H9 (cell line): Measurements from ENCODE around the gene MYL6B. TPM values are rescaled to one million over a fixed set of nuclear protein-coding genes. Genes with fewer than 3 reads are reported as not detected.

Experiments
- DNase-seq: peaks from one replicate; pipeline ENCODE4 v3.0.0-alpha.2; 2017
- H2AFZ ChIP-seq: one replicate; pipeline ENCODE4 v1.6.1; 2013; ENCODE audit warnings: mild to moderate bottlenecking, low read length, control low read depth, moderate library complexity
- H2AK5ac ChIP-seq: 2 replicates; pipeline ENCODE4 v1.6.1; 2013; ENCODE audit warnings: low read length, control low read depth, mixed read lengths; ENCODE audit not compliant: insufficient read length
- H2BK120ac ChIP-seq: one replicate; pipeline ENCODE4 v1.6.1; 2013; ENCODE audit warnings: low read depth, mild to moderate bottlenecking, low read length, control low read depth, inconsistent platforms; ENCODE audit not compliant: poor library complexity, severe bottlenecking
- H2BK12ac ChIP-seq: 2 replicates; pipeline ENCODE4 v1.6.1; 2013; ENCODE audit warnings: low read length, control low read depth, mixed read lengths, low read depth; ENCODE audit not compliant: insufficient read length
- H2BK15ac ChIP-seq: 2 replicates; pipeline ENCODE4 v1.6.1; 2013; ENCODE audit warnings: low read depth, low read length, control low read depth
- H2BK20ac ChIP-seq: one replicate; pipeline ENCODE4 v1.6.1; 2013; ENCODE audit warnings: low read depth, mild to moderate bottlenecking, low read length, control low read depth, inconsistent platforms; ENCODE audit not compliant: poor library complexity, severe bottlenecking
- H2BK5ac ChIP-seq: 2 replicates; pipeline ENCODE4 v1.6.1; 2013; ENCODE audit warnings: low read length, control low read depth, mixed read lengths; ENCODE audit not compliant: insufficient read length
- H3K14ac ChIP-seq: 2 replicates; pipeline ENCODE4 v1.6.1; 2013; ENCODE audit warnings: low read length, control low read depth; ENCODE audit not compliant: insufficient read depth
- H3K18ac ChIP-seq: 2 replicates; pipeline ENCODE4 v1.6.1; 2013; ENCODE audit warnings: low read depth, mild to moderate bottlenecking, mixed read lengths, low read length, control low read depth; ENCODE audit not compliant: insufficient read length
- H3K23ac ChIP-seq: 2 replicates; pipeline ENCODE4 v1.6.1; 2013; ENCODE audit warnings: low read length, control low read depth, mixed read lengths, low read depth; ENCODE audit not compliant: insufficient read length
- H3K23me2 ChIP-seq: 2 replicates; pipeline ENCODE4 v1.6.1; 2013; ENCODE audit warnings: low read depth, mild to moderate bottlenecking, mixed read lengths, low read length, control low read depth; ENCODE audit not compliant: insufficient read length, poor library complexity, severe bottlenecking
- H3K27ac ChIP-seq: 2 replicates; pipeline ENCODE4 v1.5.1; 2013; ENCODE audit warnings: low read length, control low read depth, mixed read lengths, low read depth; ENCODE audit not compliant: insufficient read length
- H3K27me3 ChIP-seq: 2 replicates; pipeline ENCODE4 v1.6.1; 2013; ENCODE audit warnings: low read length, control low read depth, inconsistent platforms; ENCODE audit not compliant: insufficient read depth
- H3K4ac ChIP-seq: 2 replicates; pipeline ENCODE4 v1.6.1; 2013; ENCODE audit warnings: low read depth, mild to moderate bottlenecking, control low read depth, inconsistent platforms, low read length, moderate library complexity
- H3K4me1 ChIP-seq: 2 replicates; pipeline ENCODE4 v1.6.1; 2013; ENCODE audit warnings: low read length, control low read depth, inconsistent platforms; ENCODE audit not compliant: insufficient read depth
- H3K4me2 ChIP-seq: 2 replicates; pipeline ENCODE4 v1.6.1; 2013; ENCODE audit warnings: low read length, control low read depth, mixed read lengths; ENCODE audit not compliant: insufficient read length, insufficient read depth
- H3K56ac ChIP-seq: 2 replicates; pipeline ENCODE4 v1.6.1; 2013; ENCODE audit warnings: low read depth, mild to moderate bottlenecking, mixed read lengths, low read length, control low read depth; ENCODE audit not compliant: insufficient read length
- H3K79me1 ChIP-seq: 2 replicates; pipeline ENCODE4 v1.6.1; 2013; ENCODE audit warnings: low read depth, mild to moderate bottlenecking, moderate library complexity, low read length, control low read depth, inconsistent platforms; ENCODE audit not compliant: insufficient read depth, poor library complexity, severe bottlenecking
- H3K79me2 ChIP-seq: 2 replicates; pipeline ENCODE4 v1.6.1; 2013; ENCODE audit warnings: low read length, control low read depth, inconsistent platforms; ENCODE audit not compliant: insufficient read depth
- H3K9ac ChIP-seq: 2 replicates; pipeline ENCODE4 v1.6.1; 2013; ENCODE audit warnings: low read length, control low read depth, mixed read lengths; ENCODE audit not compliant: insufficient read length; ENCODE audit errors: extremely low read depth
- H3K9me3 ChIP-seq: one replicate; pipeline ENCODE4 v1.6.1; 2013; ENCODE audit warnings: low read depth, low read length, inconsistent platforms; ENCODE audit not compliant: control insufficient read depth
- H3T11ph ChIP-seq: one replicate; pipeline ENCODE4 v1.6.1; 2013; ENCODE audit warnings: mild to moderate bottlenecking, low read length, control low read depth, inconsistent platforms
- H4K20me1 ChIP-seq: one replicate; pipeline ENCODE4 v1.6.1; 2013; ENCODE audit not compliant: control insufficient read depth, insufficient read length, insufficient read depth
- H4K5ac ChIP-seq: 2 replicates; pipeline ENCODE4 v1.6.1; 2013; ENCODE audit warnings: low read depth, mild to moderate bottlenecking, mixed read lengths, low read length, control low read depth; ENCODE audit not compliant: insufficient read length
- H4K8ac ChIP-seq: replicated peaks from 2 replicates; pipeline ENCODE4 v1.6.1; 2013; ENCODE audit warnings: low read length, control low read depth, mixed read lengths, low read depth; ENCODE audit not compliant: insufficient read length
- H4K91ac ChIP-seq: 2 replicates; pipeline ENCODE4 v1.6.1; 2013; ENCODE audit warnings: low read depth, mild to moderate bottlenecking, moderate library complexity, mixed read lengths, low read length, control low read depth; ENCODE audit not compliant: insufficient read length
- H3K27ac Mint-ChIP-seq, 3 experiments: 2 replicates in 2 of 3; 3 replicates in 1 of 3; pipeline ENCODE4 v1.8.0; 2020 to 2021; ENCODE audit warnings: mixed read lengths in 3 of 3, mild to moderate bottlenecking in 1 of 3, moderate library complexity in 1 of 3
- H3K27me3 Mint-ChIP-seq: 2 replicates; pipeline ENCODE4 v1.8.0; 2021; ENCODE audit warnings: low read depth, mild to moderate bottlenecking, moderate library complexity, mixed read lengths
- H3K36me3 Mint-ChIP-seq, 3 experiments: 2 replicates in 2 of 3; 3 replicates in 1 of 3; pipeline ENCODE4 v1.8.0; 2020 to 2021; ENCODE audit warnings: low read depth in 3 of 3, mixed read lengths in 3 of 3; ENCODE audit not compliant: insufficient read depth in 1 of 3
- H3K4me1 Mint-ChIP-seq, 2 experiments: 2 replicates each; pipeline ENCODE4 v1.8.0; 2020; ENCODE audit warnings: mixed read lengths in 2 of 2
- H3K4me3 Mint-ChIP-seq, 2 experiments: 2 replicates in 1 of 2; 3 replicates in 1 of 2; pipeline ENCODE4 v1.8.0; 2020 to 2021; ENCODE audit warnings: mild to moderate bottlenecking in 2 of 2, mixed read lengths in 2 of 2, moderate library complexity in 1 of 2
- H3K9me3 Mint-ChIP-seq, 2 experiments: 2 replicates in 1 of 2; 3 replicates in 1 of 2; pipeline ENCODE4 v1.8.0; 2020; ENCODE audit warnings: mild to moderate bottlenecking in 2 of 2, mixed read lengths in 2 of 2, moderate library complexity in 1 of 2
- CTCF ChIP-seq: fragments of 200-600 bp; sonication (generic); conservative IDR thresholded peaks from 3 replicates; pipeline ENCODE4 v1.8.0; 2021; ENCODE audit warnings: antibody characterized with exemption, mild to moderate bottlenecking
- WGBS: extraction: QIAGEN DNeasy Blood & Tissue Kit; methylation state at CpG from one replicate; pipeline ENCODE4 v1.1.7; 2013; ENCODE audit warnings: missing lambda C conversion rate, low lambda C conversion rate, mixed read lengths; ENCODE audit not compliant: insufficient read length; ENCODE audit errors: extremely low coverage; 5-methylcytosine and 5-hydroxymethylcytosine counted together
- total RNA-seq: library from RNA; stranded (reverse); gene quantifications from 2 replicates; pipeline ENCODE4 v1.2.1, GENCODE V29; 2021

The MYL6B gene
- total RNA-seq, 1 experiment from 2014 or later = 165 TPM

GRCh38 chr12:56143217-56143616 is 9.2 kb upstream of the MYL6B start:
- Mint-ChIP-seq H3K36me3 (peaks cover 42 to 71% (median 68%) of the 10 kb centered on the region in 3 experiments), H3K4me1 (no peaks in the 10 kb centered on the region), H3K27ac (peak overlapping the region in 2 of 3 experiments; percentile 8 to 22; a peak in 1 of 7 replicates), H3K27me3 (no peaks in the 10 kb centered on the region), H3K4me3 (no peak overlapping the region; a peak in 1 of 5 replicates), H3K9me3 (no peaks in the 10 kb centered on the region; a peak in 2 of 5 replicates)
- H3K9ac ChIP-seq = no peak overlapping the region
- no peaks in the 10 kb centered on the region for H3K79me1 ChIP-seq
- H2AK5ac ChIP-seq = no peak overlapping the region
- H3K56ac ChIP-seq = no peak overlapping the region
- no peak overlapping the region for H3T11ph ChIP-seq
- no peaks in the 10 kb centered on the region for H3K9me3 ChIP-seq
- TF ChIP-seq CTCF = no peak
- H3K4me1 ChIP-seq = no peaks in the 10 kb centered on the region
- no peak overlapping the region for H2BK12ac ChIP-seq
- DNase-seq = no peak
- H3K4ac ChIP-seq = no peak overlapping the region
- H2BK15ac ChIP-seq = no peak overlapping the region
- no peak overlapping the region for H3K27ac ChIP-seq
- H3K23ac ChIP-seq = no peak overlapping the region
- H3K27me3 ChIP-seq = no peaks in the 10 kb centered on the region
- H4K8ac ChIP-seq = no peak overlapping the region
- H3K79me2 ChIP-seq = no peaks in the 10 kb centered on the region
- no peak overlapping the region for H3K14ac ChIP-seq
- WGBS = no CpG with 5 or more reads among the region's 4 CpGs
- H3K4me2 ChIP-seq = no peak overlapping the region
- H3K23me2 ChIP-seq = no peaks in the 10 kb centered on the region
- H2BK20ac ChIP-seq = no peak overlapping the region
- no peak overlapping the region for H4K5ac ChIP-seq
- no peaks in the 10 kb centered on the region for H4K20me1 ChIP-seq
- no peak overlapping the region for H2AFZ ChIP-seq
- no peak overlapping the region for H4K91ac ChIP-seq
- H2BK120ac ChIP-seq = no peak overlapping the region
- H2BK5ac ChIP-seq = no peak overlapping the region
- H3K18ac ChIP-seq = no peak overlapping the region
